HEK293T (cell line): ENCODE results near the gene PIK3R1.

ENCODE experiments used
- CTCF ChIA-PET: fragments of 350-600 bp; formaldehyde crosslinking; extraction: SDS; loops from one replicate; lab custom pipeline; 2021; ENCODE audit warnings: antibody characterized with exemption, inconsistent platforms; lab: Yijun Ruan, JAX
- POLR2A ChIA-PET: fragments of 350-600 bp; formaldehyde crosslinking; extraction: SDS; loops from one replicate; lab custom pipeline; 2020; ENCODE audit warnings: antibody characterized with exemption, inconsistent platforms; lab: Yijun Ruan, JAX
- DNase-seq: peaks from one replicate; pipeline ENCODE4 v3.0.0; 2012; ENCODE audit warnings: mixed read lengths; ENCODE audit errors: extremely low spot score
- ARNT ChIP-seq: fragments of 450-650 bp; IDR thresholded peaks from 2 replicates; pipeline ENCODE4 v1.6.1; 2017; ENCODE audit warnings: mild to moderate bottlenecking
- BHLHE40 ChIP-seq: fragments of 450-650 bp; IDR thresholded peaks from 2 replicates; pipeline ENCODE4 v1.6.1; 2016; ENCODE audit warnings: mild to moderate bottlenecking, moderate library complexity, borderline replicate concordance
- CTBP1 ChIP-seq: fragments of 450-650 bp; IDR thresholded peaks from 2 replicates; pipeline ENCODE4 v1.6.1; 2016; ENCODE audit warnings: borderline replicate concordance
- ELF4 ChIP-seq: fragments of 450-650 bp; IDR thresholded peaks from 2 replicates; pipeline ENCODE4 v1.6.1; 2017; ENCODE audit warnings: antibody characterized with exemption
- FOXA1 ChIP-seq: fragments of 450-650 bp; IDR thresholded peaks from 2 replicates; pipeline ENCODE4 v1.6.1; 2016; ENCODE audit warnings: mild to moderate bottlenecking
- FOXK2 ChIP-seq: fragments of 450-650 bp; IDR thresholded peaks from 2 replicates; pipeline ENCODE4 v1.6.1; 2016; ENCODE audit warnings: mild to moderate bottlenecking
- FOXM1 ChIP-seq: fragments of 450-650 bp; IDR thresholded peaks from 2 replicates; pipeline ENCODE4 v1.6.1; 2017; ENCODE audit warnings: mild to moderate bottlenecking, borderline replicate concordance
- HDGF ChIP-seq: fragments of 450-650 bp; IDR thresholded peaks from 2 replicates; pipeline ENCODE4 v1.6.1; 2017; ENCODE audit warnings: antibody characterized with exemption, borderline replicate concordance
- L3MBTL2 ChIP-seq: fragments of 450-650 bp; conservative IDR thresholded peaks from 2 replicates; pipeline ENCODE4 v1.6.1; 2016; ENCODE audit warnings: mild to moderate bottlenecking
- LEF1 ChIP-seq: fragments of 450-650 bp; IDR thresholded peaks from 2 replicates; pipeline ENCODE4 v1.6.1; 2017; ENCODE audit warnings: mild to moderate bottlenecking, borderline replicate concordance
- NFRKB ChIP-seq: fragments of 450-650 bp; IDR thresholded peaks from 2 replicates; pipeline ENCODE4 v1.6.1; 2016; ENCODE audit warnings: mild to moderate bottlenecking, moderate library complexity
- PKNOX1 ChIP-seq: fragments of 450-650 bp; IDR thresholded peaks from 2 replicates; pipeline ENCODE4 v1.6.1; 2016
- SP1 ChIP-seq: fragments of 450-650 bp; IDR thresholded peaks from 2 replicates; pipeline ENCODE4 v1.6.1; 2017
- SUZ12 ChIP-seq: fragments of 450-650 bp; IDR thresholded peaks from 2 replicates; pipeline ENCODE4 v1.6.1; 2016; ENCODE audit warnings: mild to moderate bottlenecking
- TARDBP ChIP-seq: fragments of 450-650 bp; IDR thresholded peaks from 2 replicates; pipeline ENCODE4 v1.6.1; 2016
- ZNF384 ChIP-seq: fragments of 450-650 bp; IDR thresholded peaks from 2 replicates; pipeline ENCODE4 v1.6.1; 2016

The PIK3R1 gene

GRCh38 chr5:68314465-68314864, 98.9 kb downstream of the PIK3R1 start:
- ChIA-PET POLR2A (no interaction called here), CTCF (no interaction called here)
- no peak for DNase-seq
- TF ChIP-seq CTBP1 (no peak), ZNF384 (no peak), HDGF (no peak), TARDBP (no peak), SP1 (no peak), LEF1 (no peak), SUZ12 (no peak), FOXM1 (no peak), ARNT (no peak), ELF4 (no peak)

GRCh38 chr5:68315679-68316271, 100.2 kb downstream of the PIK3R1 start:
- ChIA-PET CTCF (no interaction called here), POLR2A (no interaction called here)
- TF ChIP-seq ELF4 (no peak), SP1 (no peak), BHLHE40 (no peak), CTBP1 (no peak), SUZ12 (no peak), FOXK2 (no peak), HDGF (no peak), L3MBTL2 (no peak), PKNOX1 (no peak), ZNF384 (no peak), LEF1 (no peak), NFRKB (no peak)
- DNase-seq: no peak

- TF ChIP-seq HDGF: no peak
- no peak for TF ChIP-seq BHLHE40
- TF ChIP-seq SUZ12: no peak
- TF ChIP-seq FOXA1: no peak
- TF ChIP-seq CTBP1: no peak
- TF ChIP-seq FOXK2: no peak
- TF ChIP-seq ELF4: no peak
- no peak for TF ChIP-seq L3MBTL2
- TF ChIP-seq TARDBP: no peak
- TF ChIP-seq ZNF384: no peak
- no peak for TF ChIP-seq FOXM1
- TF ChIP-seq ARNT: no peak
- no peak for TF ChIP-seq NFRKB
- ChIA-PET CTCF (no interaction called here), POLR2A (interaction anchor here (0.6 kb wide), 1 partner anchor 16 kb away, joined by 3 read pairs; no protein-coding TSS in a partner anchor)
- no peak for DNase-seq
Observed at GRCh38 chr5:68316469-68316868, 100.9 kb downstream of the PIK3R1 start.

- POLR2A ChIA-PET: no interaction called here
- DNase-seq: no peak
- no peak for TF ChIP-seq SP1
- TF ChIP-seq FOXK2: no peak
- no peak for TF ChIP-seq BHLHE40
- no peak for TF ChIP-seq ZNF384
- TF ChIP-seq LEF1: no peak
- no peak for TF ChIP-seq NFRKB
- no peak for TF ChIP-seq FOXM1
- no peak for TF ChIP-seq L3MBTL2
- TF ChIP-seq CTBP1: no peak
- TF ChIP-seq SUZ12: no peak
- TF ChIP-seq HDGF: no peak
- TF ChIP-seq PKNOX1: no peak
- no peak for TF ChIP-seq ELF4
- TF ChIP-seq FOXA1: no peak
- no peak for TF ChIP-seq TARDBP
- CTCF ChIA-PET: no interaction called here
Observed at GRCh38 chr5:68317646-68318045, 102.1 kb downstream of the PIK3R1 start.

- ChIA-PET CTCF (no interaction called here), POLR2A (interaction anchor here (0.6 kb wide), 1 partner anchor 195 kb away, joined by 6 read pairs; no protein-coding TSS in a partner anchor)
- no peak for TF ChIP-seq PKNOX1
- no peak for TF ChIP-seq SP1
- no peak for TF ChIP-seq HDGF
- TF ChIP-seq ARNT: no peak
- no peak for TF ChIP-seq LEF1
- TF ChIP-seq ZNF384: no peak
- no peak for TF ChIP-seq FOXK2
- TF ChIP-seq NFRKB: no peak
- TF ChIP-seq FOXM1: no peak
- TF ChIP-seq FOXA1: no peak
- no peak for TF ChIP-seq CTBP1
- TF ChIP-seq BHLHE40: no peak
- TF ChIP-seq TARDBP: no peak
- no peak for TF ChIP-seq SUZ12
- TF ChIP-seq ELF4: no peak
- TF ChIP-seq L3MBTL2: no peak
- no peak for DNase-seq
Observed at GRCh38 chr5:68318955-68319705, 103.6 kb downstream of the PIK3R1 start.
